Keratinocyte (primary cell): Measurements from ENCODE around the gene SDK1.

Experiments used
- CTCF ChIP-seq, 3 experiments: IDR thresholded peaks in 1 of 3; conservative IDR thresholded peaks in 1 of 3; optimal IDR thresholded peaks in 1 of 3; 2 replicates in 2 of 3; 3 replicates in 1 of 3; pipeline versions ENCODE3 to v1.5.1; 2011; ENCODE audit warnings: low read length in 3 of 3, mild to moderate bottlenecking in 3 of 3, moderate library complexity in 2 of 3, control low read depth in 1 of 3, inconsistent platforms in 1 of 3; ENCODE audit not compliant: insufficient read depth in 2 of 3; ENCODE audit errors: extremely low read depth in 1 of 3
- EZH2 ChIP-seq: IDR thresholded peaks from one replicate; pipeline ENCODE4 v1.6.1; 2012; ENCODE audit warnings: inconsistent platforms, mild to moderate bottlenecking, low read length, moderate library complexity

DNA sequence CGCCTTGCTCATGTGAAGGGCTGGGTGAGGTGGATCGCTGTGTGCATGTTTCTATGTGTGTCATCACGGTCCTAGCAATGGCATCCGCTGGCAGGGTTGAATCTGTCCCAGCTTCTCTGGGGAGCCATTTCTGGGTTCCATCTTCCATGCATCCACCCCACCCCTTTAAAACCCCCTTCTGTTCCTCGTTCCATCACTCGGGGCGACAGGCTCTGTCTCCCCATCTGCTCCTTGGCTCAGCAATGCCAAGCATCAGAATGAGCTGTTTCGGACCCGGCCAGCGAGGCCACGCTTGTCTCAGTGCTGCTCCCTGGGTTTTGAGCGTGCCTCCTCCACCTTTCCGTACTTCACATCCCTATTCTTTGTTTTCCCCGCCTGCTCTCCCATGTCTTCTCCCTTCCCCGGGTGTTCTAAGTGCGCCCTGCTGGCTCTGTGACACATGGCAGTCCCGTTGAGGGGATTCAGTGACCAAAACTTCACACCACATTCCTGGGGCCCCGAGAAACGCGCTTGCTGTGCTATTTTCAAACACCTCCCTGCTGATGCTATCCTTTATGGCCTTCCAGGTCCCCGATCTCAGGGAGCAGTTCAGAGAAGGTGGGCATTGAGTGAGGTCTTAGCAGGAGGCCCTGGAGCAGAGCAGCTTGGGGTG is 827.0 kb downstream of the SDK1 start:
- TF ChIP-seq CTCF (optimal IDR thresholded peaks at IDR 0.05 in 1 of 3, IDR thresholded peaks at IDR 0.05 in 1 of 3, conservative IDR thresholded peaks at IDR 0.05 in 1 of 3; ENCODE audit: extremely low read depth in 1 of 3, insufficient read depth in 2 of 3, low read length in 3 of 3) = no peak
- no peak for TF ChIP-seq EZH2
